ENCODE results near the gene MAGEB17. TPM values are rescaled to one million over a fixed set of nuclear protein-coding genes. Genes with fewer than 3 reads are reported as not detected.

Gene MAGEB17
- total and polyA plus RNA-seq, 2 donors (not counting 1 experiment from before 2014, with no cell fraction given): 0.10 TPM; not detected in 1

- Histone ChIP-seq H3K36me3 (ENCODE audit: control insufficient read depth, insufficient read depth, low read length) (no peaks in the 10 kb centered on the region), H3K4me3 (replicated peaks in 1 of 4; ENCODE audit: control extremely low read depth in 1 of 4, insufficient read depth in 1 of 4, low read depth in 3 of 4, low read length in 4 of 4) (no peak overlapping the region), H3K9me3 (ENCODE audit: control insufficient read depth, insufficient read depth, low read depth, low read length) (no peaks in the 10 kb centered on the region), H3K9ac (ENCODE audit: insufficient read depth, low read length) (no peak overlapping the region), H3K4me1 (ENCODE audit: control insufficient read depth, extremely low read depth, insufficient read depth, low read length) (peaks cover 8% of the 10 kb centered on the region), H3K79me2 (ENCODE audit: control insufficient read depth, insufficient read depth, low read length) (no peaks in the 10 kb centered on the region), H3K4me2 (ENCODE audit: extremely low read depth, insufficient read depth, low read length) (no peak overlapping the region), H2AFZ (ENCODE audit: low read length) (no peak overlapping the region), H3K27ac (ENCODE audit: insufficient read depth, low read length) (no peak overlapping the region), H3K27me3 (ENCODE audit: control insufficient read depth, insufficient read depth, low read length) (no peaks in the 10 kb centered on the region), H4K20me1 (ENCODE audit: control insufficient read depth, extremely low read depth, insufficient read depth, low read length) (no peaks in the 10 kb centered on the region)
- DNase-seq (ENCODE audit: low read depth in 2 of 2): no peak
- TF ChIP-seq, protein P1, sequence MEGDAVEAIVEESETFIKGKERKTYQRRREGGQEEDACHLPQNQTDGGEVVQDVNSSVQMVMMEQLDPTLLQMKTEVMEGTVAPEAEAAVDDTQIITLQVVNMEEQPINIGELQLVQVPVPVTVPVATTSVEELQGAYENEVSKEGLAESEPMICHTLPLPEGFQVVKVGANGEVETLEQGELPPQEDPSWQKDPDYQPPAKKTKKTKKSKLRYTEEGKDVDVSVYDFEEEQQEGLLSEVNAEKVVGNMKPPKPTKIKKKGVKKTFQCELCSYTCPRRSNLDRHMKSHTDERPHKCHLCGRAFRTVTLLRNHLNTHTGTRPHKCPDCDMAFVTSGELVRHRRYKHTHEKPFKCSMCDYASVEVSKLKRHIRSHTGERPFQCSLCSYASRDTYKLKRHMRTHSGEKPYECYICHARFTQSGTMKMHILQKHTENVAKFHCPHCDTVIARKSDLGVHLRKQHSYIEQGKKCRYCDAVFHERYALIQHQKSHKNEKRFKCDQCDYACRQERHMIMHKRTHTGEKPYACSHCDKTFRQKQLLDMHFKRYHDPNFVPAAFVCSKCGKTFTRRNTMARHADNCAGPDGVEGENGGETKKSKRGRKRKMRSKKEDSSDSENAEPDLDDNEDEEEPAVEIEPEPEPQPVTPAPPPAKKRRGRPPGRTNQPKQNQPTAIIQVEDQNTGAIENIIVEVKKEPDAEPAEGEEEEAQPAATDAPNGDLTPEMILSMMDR (conservative IDR thresholded peaks at IDR 0.05 in 1 of 2, IDR thresholded peaks at IDR 0.05 in 1 of 2; ENCODE audit: low read depth in 1 of 2, low read length in 2 of 2): no peak
- TF ChIP-seq EZH2 (IDR thresholded peaks at IDR 0.05; ENCODE audit: low read length, missing control alignments): no peak
Measured at GRCh38 chrX:16162391-16162790, 4.9 kb upstream of the MAGEB17 start.

DNA sequence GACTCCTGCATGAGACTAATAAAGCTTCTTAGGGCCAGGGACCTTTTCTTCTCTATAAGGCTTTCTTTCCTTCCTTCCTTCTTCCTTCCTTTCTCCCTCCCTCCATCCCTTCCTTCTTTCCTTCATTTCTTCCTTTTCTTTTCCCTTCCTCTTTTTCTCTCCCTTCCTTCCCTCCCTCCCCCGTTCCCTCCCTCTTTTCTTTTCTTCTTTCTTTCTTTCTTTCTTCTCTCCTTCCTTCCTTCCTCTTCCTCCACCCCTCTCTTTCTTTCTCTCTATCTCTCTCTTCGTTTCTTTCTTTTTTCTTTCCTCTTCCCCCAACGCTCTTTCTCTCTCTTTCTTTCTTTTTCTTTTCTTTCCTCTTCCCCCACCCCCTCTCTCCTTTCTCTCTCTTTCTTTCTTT lies 2.5 kb upstream of the MAGEB17 start:
- TF ChIP-seq, protein P1 (conservative IDR thresholded peaks at IDR 0.05 in 1 of 2, IDR thresholded peaks at IDR 0.05 in 1 of 2; ENCODE audit: low read depth in 1 of 2, low read length in 2 of 2): no peak
- TF ChIP-seq EZH2 (IDR thresholded peaks at IDR 0.05; ENCODE audit: low read length, missing control alignments): no peak
- Histone ChIP-seq H3K9ac (ENCODE audit: insufficient read depth, low read length) (no peak overlapping the region), H3K4me2 (ENCODE audit: extremely low read depth, insufficient read depth, low read length) (no peak overlapping the region), H2AFZ (ENCODE audit: low read length) (no peak overlapping the region), H3K4me1 (ENCODE audit: control insufficient read depth, extremely low read depth, insufficient read depth, low read length) (peaks cover 8% of the 10 kb centered on the region), H3K36me3 (ENCODE audit: control insufficient read depth, insufficient read depth, low read length) (no peaks in the 10 kb centered on the region), H3K79me2 (ENCODE audit: control insufficient read depth, insufficient read depth, low read length) (no peaks in the 10 kb centered on the region), H4K20me1 (ENCODE audit: control insufficient read depth, extremely low read depth, insufficient read depth, low read length) (no peaks in the 10 kb centered on the region), H3K27me3 (ENCODE audit: control insufficient read depth, insufficient read depth, low read length) (no peaks in the 10 kb centered on the region), H3K9me3 (ENCODE audit: control insufficient read depth, insufficient read depth, low read depth, low read length) (no peaks in the 10 kb centered on the region), H3K27ac (ENCODE audit: insufficient read depth, low read length) (no peak overlapping the region), H3K4me3 (replicated peaks in 1 of 4; ENCODE audit: control extremely low read depth in 1 of 4, insufficient read depth in 1 of 4, low read depth in 3 of 4, low read length in 4 of 4) (no peak overlapping the region)
- no peak for DNase-seq (ENCODE audit: low read depth in 2 of 2)

DNA sequence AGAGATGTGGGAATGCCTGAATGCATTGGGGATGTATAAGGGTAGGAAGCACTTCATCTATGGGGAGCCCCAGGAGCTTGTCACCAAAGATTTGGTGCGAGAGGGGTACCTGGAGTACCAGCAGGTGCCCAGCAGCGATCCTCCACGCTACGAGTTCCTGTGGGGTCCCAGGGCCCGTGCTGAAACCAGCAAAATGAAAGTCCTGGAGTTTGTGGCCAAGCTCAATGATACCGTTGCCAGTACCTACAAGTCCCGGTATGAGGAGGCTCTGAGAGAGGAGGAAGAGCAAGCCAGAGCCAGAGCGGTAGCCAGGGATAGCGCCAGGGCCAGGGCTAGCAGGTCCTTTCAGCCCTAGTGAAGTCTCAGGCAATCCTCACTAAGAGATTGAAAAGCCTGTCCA lies 3.8 kb downstream of the MAGEB17 start:
- Histone ChIP-seq H3K4me1 (ENCODE audit: control insufficient read depth, extremely low read depth, insufficient read depth, low read length) (no peaks in the 10 kb centered on the region), H3K27me3 (ENCODE audit: control insufficient read depth, insufficient read depth, low read length) (no peaks in the 10 kb centered on the region), H3K27ac (ENCODE audit: insufficient read depth, low read length) (no peak overlapping the region), H3K9ac (ENCODE audit: insufficient read depth, low read length) (no peak overlapping the region), H3K36me3 (ENCODE audit: control insufficient read depth, insufficient read depth, low read length) (no peaks in the 10 kb centered on the region), H2AFZ (ENCODE audit: low read length) (no peak overlapping the region), H4K20me1 (ENCODE audit: control insufficient read depth, extremely low read depth, insufficient read depth, low read length) (no peaks in the 10 kb centered on the region), H3K79me2 (ENCODE audit: control insufficient read depth, insufficient read depth, low read length) (no peaks in the 10 kb centered on the region), H3K4me3 (replicated peaks in 1 of 4; ENCODE audit: control extremely low read depth in 1 of 4, insufficient read depth in 1 of 4, low read depth in 3 of 4, low read length in 4 of 4) (no peak overlapping the region), H3K4me2 (ENCODE audit: extremely low read depth, insufficient read depth, low read length) (no peak overlapping the region), H3K9me3 (ENCODE audit: control insufficient read depth, insufficient read depth, low read depth, low read length) (no peaks in the 10 kb centered on the region)
- no peak for DNase-seq (ENCODE audit: low read depth in 2 of 2)
- no peak for TF ChIP-seq EZH2 (IDR thresholded peaks at IDR 0.05; ENCODE audit: low read length, missing control alignments)
- TF ChIP-seq, protein P1 (conservative IDR thresholded peaks at IDR 0.05 in 1 of 2, IDR thresholded peaks at IDR 0.05 in 1 of 2; ENCODE audit: low read depth in 1 of 2, low read length in 2 of 2): no peak
